Keratinocyte (primary cell): ENCODE measurements around the gene SLIRP.

Source experiments
- EZH2 ChIP-seq: IDR thresholded peaks from one replicate; pipeline ENCODE4 v1.6.1; 2012; ENCODE audit warnings: inconsistent platforms, mild to moderate bottlenecking, low read length, moderate library complexity
- TF ChIP-seq, protein P1 (sequence below), 3 experiments: IDR thresholded peaks in 1 of 3; conservative IDR thresholded peaks in 1 of 3; optimal IDR thresholded peaks in 1 of 3; 2 replicates in 2 of 3; 3 replicates in 1 of 3; pipeline versions ENCODE3 to v1.5.1; 2011; ENCODE audit warnings: low read length in 3 of 3, mild to moderate bottlenecking in 3 of 3, moderate library complexity in 2 of 3, control low read depth in 1 of 3, inconsistent platforms in 1 of 3; ENCODE audit not compliant: insufficient read depth in 2 of 3; ENCODE audit errors: extremely low read depth in 1 of 3

DNA sequence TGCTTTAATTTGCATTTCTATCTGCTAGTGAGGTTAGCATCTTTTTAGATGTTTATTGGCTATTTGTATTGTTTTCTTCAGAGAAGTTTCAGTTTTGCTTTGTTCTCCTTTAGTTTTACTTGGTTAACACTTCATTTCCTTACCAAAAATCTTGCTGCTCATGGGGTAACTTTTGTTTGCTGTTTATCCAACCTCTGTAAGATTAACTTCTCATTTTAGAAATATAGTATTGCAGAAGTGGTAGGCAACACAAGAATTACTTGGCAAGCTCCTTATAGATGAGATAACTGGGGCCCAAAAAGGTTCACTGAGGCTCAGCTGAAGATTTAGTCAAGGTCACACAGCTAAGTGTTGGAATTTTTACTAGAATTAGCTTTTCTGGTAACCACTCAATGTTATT is 40.6 kb upstream of the SLIRP start:
- TF ChIP-seq EZH2 = no peak
- TF ChIP-seq, protein P1, sequence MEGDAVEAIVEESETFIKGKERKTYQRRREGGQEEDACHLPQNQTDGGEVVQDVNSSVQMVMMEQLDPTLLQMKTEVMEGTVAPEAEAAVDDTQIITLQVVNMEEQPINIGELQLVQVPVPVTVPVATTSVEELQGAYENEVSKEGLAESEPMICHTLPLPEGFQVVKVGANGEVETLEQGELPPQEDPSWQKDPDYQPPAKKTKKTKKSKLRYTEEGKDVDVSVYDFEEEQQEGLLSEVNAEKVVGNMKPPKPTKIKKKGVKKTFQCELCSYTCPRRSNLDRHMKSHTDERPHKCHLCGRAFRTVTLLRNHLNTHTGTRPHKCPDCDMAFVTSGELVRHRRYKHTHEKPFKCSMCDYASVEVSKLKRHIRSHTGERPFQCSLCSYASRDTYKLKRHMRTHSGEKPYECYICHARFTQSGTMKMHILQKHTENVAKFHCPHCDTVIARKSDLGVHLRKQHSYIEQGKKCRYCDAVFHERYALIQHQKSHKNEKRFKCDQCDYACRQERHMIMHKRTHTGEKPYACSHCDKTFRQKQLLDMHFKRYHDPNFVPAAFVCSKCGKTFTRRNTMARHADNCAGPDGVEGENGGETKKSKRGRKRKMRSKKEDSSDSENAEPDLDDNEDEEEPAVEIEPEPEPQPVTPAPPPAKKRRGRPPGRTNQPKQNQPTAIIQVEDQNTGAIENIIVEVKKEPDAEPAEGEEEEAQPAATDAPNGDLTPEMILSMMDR (optimal IDR thresholded peaks at IDR 0.05 in 1 of 3, IDR thresholded peaks at IDR 0.05 in 1 of 3, conservative IDR thresholded peaks at IDR 0.05 in 1 of 3; ENCODE audit: extremely low read depth in 1 of 3, insufficient read depth in 2 of 3, low read length in 3 of 3) = no peak
